Small intestine (tissue), 7 donors: ENCODE results near the gene PRELP. TPM values are rescaled to one million over a fixed set of nuclear protein-coding genes. Genes with fewer than 3 reads are reported as not detected.

Experiments used
- DNase-seq, 2 donors: peaks; one replicate each; pipeline versions ENCODE4 v3.0.0 to v3.0.0-alpha.2; 2013
- FAIRE-seq: peaks from 2 replicates; lab custom pipeline; 2012; peaks lifted over from hg19 to GRCh38; lab: Jason Lieb, UNC
- H3K27ac ChIP-seq, 3 donors: one replicate each; pipeline ENCODE4 v1.5.1; 2013; ENCODE audit warnings: low read length in 2 of 3, mild to moderate bottlenecking in 2 of 3, control low read depth in 1 of 3, inconsistent platforms in 1 of 3, low read depth in 1 of 3, moderate library complexity in 1 of 3
- H3K27me3 ChIP-seq, 3 donors: one replicate each; pipeline ENCODE4 v1.6.1; 2013; ENCODE audit warnings: low read length in 3 of 3, inconsistent platforms in 1 of 3; ENCODE audit not compliant: control insufficient read depth in 3 of 3, insufficient read depth in 3 of 3
- H3K36me3 ChIP-seq, 3 donors: one replicate each; pipeline ENCODE4 v1.6.1; 2013; ENCODE audit warnings: low read length in 3 of 3, inconsistent platforms in 1 of 3, low read depth in 1 of 3, mild to moderate bottlenecking in 1 of 3, moderate library complexity in 1 of 3; ENCODE audit not compliant: control insufficient read depth in 3 of 3, insufficient read depth in 2 of 3
- H3K4me1 ChIP-seq, 3 donors: one replicate each; pipeline ENCODE4 v1.6.1; 2013; ENCODE audit warnings: low read length in 2 of 3, inconsistent platforms in 1 of 3, low read depth in 1 of 3, mild to moderate bottlenecking in 1 of 3, moderate library complexity in 1 of 3; ENCODE audit not compliant: control insufficient read depth in 3 of 3, insufficient read depth in 2 of 3
- H3K4me3 ChIP-seq, 3 donors: one replicate each; pipeline ENCODE4 v1.5.1; 2013; ENCODE audit warnings: low read length in 3 of 3, control low read depth in 1 of 3, inconsistent platforms in 1 of 3, low read depth in 1 of 3, mild to moderate bottlenecking in 1 of 3, moderate library complexity in 1 of 3
- H3K9me3 ChIP-seq, 2 donors: one replicate each; pipeline ENCODE4 v1.6.1; 2013; ENCODE audit warnings: low read depth in 1 of 2, low read length in 1 of 2; ENCODE audit not compliant: control insufficient read depth in 2 of 2, insufficient read depth in 1 of 2
- WGBS, 3 donors: extraction: QIAGEN DNeasy Blood & Tissue Kit; methylation state at CpG; one replicate each; pipeline ENCODE4 v1.1.7; 2013; 5-methylcytosine and 5-hydroxymethylcytosine counted together
- polyA plus RNA-seq, 4 donors: library from polyadenylated mRNA; stranded (reverse) in 3 of 4; unstranded in 1 of 4; fragments of 200-250 nt in 3 of 4; fragments of 120-200 nt in 1 of 4; gene quantifications; one replicate each; pipeline versions ENCODE4 v1.2.1 to v1.2.3, GENCODE V29; 2013
- donor health status: healthy with polysubstance abuse.
- donor health status: control.
- donor health status: control.
- donor health status: Bipolar disorder and iron deficiency.
- donor health status: healthy.

Gene PRELP
- polyA plus RNA-seq, 4 donors = 0.22 to 27.0 (median 0.46) TPM

DNA sequence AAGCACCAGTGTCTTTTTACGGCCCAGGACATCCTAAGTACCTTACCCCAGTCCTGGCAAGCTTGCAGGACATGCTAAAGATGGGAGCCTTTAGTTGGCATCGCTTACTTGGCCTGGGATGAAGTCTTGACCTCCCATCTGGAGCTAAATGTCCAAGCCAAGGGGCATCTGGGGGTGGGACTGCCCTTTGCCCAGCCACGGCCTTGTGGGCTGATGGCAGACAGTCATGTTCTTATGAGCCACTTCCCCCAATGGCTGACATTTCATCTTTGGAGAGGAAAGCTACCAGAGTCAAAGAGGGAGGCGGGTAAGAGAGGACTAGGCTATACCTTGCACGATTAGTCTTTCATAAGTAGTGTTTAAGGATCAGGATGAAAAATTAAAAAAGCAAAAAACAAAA is 50.5 kb downstream of the PRELP start:
- WGBS, 3 donors = 80 to 84% (median 81%) methylated on average over 5 of the region's 5 CpGs
- H3K4me3 ChIP-seq = no peak overlapping the region
- H3K27me3 ChIP-seq = no peaks in the 10 kb centered on the region
- peaks cover 1 to 17% (median 5%) of the 10 kb centered on the region in 3 donors for H3K4me1 ChIP-seq
- DNase-seq = no peak
- no peak for FAIRE-seq
- no peak overlapping the region for H3K27ac ChIP-seq
- no peaks in the 10 kb centered on the region for H3K36me3 ChIP-seq
- no peaks in the 10 kb centered on the region for H3K9me3 ChIP-seq

DNA sequence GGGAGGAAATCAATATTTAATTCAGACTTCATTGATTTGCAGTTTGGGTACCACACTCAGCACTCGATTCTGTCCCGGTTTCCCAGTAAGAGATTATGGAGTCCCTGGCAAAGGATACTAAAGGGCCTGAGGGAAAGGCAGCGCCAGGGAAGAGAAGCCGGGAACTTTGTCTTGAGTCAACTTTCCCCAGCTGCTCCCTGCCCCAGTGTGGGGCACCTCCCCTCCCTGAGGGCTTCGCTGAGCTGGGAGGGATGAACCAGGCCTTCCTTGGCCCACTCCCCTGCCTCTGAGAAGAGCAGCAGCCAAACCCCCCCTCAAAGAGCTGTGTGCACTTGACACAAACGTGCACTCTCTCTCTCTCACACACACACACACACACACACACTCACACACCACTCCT is 51.0 kb downstream of the PRELP start:
- no peaks in the 10 kb centered on the region for H3K36me3 ChIP-seq

DNA sequence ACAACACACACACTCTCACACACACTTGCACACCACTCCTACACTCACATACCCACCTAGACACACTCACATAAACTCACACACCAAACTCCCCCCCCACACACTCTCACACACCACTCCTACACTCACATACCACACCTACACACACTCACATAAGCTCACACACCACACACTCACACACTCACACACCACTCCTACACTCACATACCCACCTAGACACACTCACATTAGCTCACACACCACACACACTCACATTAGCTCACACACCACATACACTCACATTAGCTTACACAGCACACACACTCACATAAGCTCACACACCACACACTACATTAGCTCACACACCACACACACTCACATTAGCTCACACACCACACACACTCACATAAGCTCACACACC is 51.4 kb downstream of the PRELP start:
- Histone ChIP-seq H3K4me1 (peaks cover 0 to 11% (median 5%) of the 10 kb centered on the region in 3 donors), H3K9me3 (no peaks in the 10 kb centered on the region), H3K27me3 (no peaks in the 10 kb centered on the region), H3K36me3 (no peaks in the 10 kb centered on the region), H3K4me3 (no peak overlapping the region), H3K27ac (no peak overlapping the region)
- DNase-seq (no peak), FAIRE-seq (no peak)

More for the DNA sequence above, 51.0 kb downstream of the PRELP start:
- Histone ChIP-seq H3K27ac (no peak overlapping the region), H3K27me3 (no peaks in the 10 kb centered on the region), H3K4me1 (peaks cover 0 to 13% (median 5%) of the 10 kb centered on the region in 3 donors), H3K4me3 (no peak overlapping the region), H3K9me3 (no peaks in the 10 kb centered on the region)
- FAIRE-seq (no peak), DNase-seq (peak in 1 of 2 donors; percentile 20)
- 26 to 58% (median 52%) methylated on average over 6 of the region's 6 CpGs for WGBS, 3 donors

DNA sequence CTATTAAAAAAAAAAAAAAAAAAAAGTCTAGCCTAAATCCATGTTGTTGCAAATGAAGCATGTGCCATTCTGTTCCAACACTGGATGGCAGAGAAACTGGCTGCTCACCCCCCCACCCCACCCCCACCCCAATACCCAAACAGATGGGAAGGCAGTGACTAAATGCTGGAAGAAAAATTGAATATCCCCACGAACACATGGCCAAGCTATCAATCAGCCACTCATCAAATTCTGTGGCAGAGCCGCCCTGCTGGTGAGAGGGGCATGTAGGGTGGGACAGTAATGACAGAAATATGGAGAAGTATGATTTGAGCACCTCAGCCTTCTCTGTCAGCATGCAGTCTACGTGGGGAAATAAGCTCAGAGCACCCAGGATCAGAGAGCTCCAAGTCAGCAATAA is 52.5 kb downstream of the PRELP start:
- DNase-seq = no peak
- no peak overlapping the region for H3K27ac ChIP-seq
- H3K4me1 ChIP-seq = peaks cover 0 to 11% (median 5%) of the 10 kb centered on the region in 3 donors
- FAIRE-seq = no peak
- WGBS, 3 donors = 83 to 98% (median 89%) methylated on average over 3 of the region's 3 CpGs
- no peaks in the 10 kb centered on the region for H3K9me3 ChIP-seq
- no peak overlapping the region for H3K4me3 ChIP-seq
- no peaks in the 10 kb centered on the region for H3K27me3 ChIP-seq
- no peaks in the 10 kb centered on the region for H3K36me3 ChIP-seq

DNA sequence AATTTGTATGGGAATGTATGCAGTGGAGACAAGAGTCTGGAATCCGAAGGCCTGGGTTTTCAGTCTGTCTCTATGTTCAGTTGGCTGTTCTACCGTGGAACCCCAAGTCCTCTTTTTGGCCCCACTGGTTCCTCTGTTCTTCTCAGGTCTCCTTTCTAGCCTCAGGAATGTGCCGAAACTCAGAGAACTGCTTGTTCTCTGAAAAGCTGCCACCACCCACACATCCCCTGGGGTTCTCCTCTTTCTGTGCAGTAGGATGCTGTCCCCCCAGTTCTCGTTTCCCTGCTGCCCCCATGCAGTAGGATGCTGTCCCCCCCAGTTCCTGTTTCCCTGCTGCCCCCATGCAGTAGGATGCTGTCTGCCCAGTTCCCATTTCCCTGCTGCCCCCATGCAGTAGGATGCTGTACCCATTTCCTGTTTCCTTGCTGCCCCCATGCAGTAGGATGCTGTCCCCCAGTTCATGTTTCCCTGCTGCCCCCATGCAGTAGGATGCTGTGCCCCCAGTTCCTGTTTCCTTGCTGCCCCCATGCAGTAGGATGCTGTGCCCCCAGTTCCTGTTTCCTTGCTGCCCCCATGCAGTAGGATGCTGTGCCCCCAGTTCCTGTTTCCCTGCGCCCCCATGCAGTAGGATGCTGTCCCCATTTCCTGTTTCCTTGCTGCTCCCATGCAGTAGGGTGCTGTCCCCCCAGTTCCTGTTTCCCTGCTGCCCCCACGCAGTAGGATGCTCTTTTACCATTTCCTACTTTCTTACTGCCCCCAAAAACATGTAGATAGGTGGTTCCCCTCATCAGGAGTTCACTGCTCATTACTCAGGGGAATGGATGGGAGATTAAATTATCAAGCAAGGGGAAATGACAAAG is 53.6 kb downstream of the PRELP start:
- DNase-seq (no peak), FAIRE-seq (no peak)
- Histone ChIP-seq H3K27ac (no peak overlapping the region), H3K4me3 (no peak overlapping the region), H3K9me3 (no peaks in the 10 kb centered on the region), H3K36me3 (no peaks in the 10 kb centered on the region), H3K27me3 (no peaks in the 10 kb centered on the region), H3K4me1 (peaks cover 0 to 13% (median 5%) of the 10 kb centered on the region in 3 donors)
- 72 to 90% (median 85%) methylated on average over 6 of the region's 6 CpGs for WGBS, 3 donors

DNA sequence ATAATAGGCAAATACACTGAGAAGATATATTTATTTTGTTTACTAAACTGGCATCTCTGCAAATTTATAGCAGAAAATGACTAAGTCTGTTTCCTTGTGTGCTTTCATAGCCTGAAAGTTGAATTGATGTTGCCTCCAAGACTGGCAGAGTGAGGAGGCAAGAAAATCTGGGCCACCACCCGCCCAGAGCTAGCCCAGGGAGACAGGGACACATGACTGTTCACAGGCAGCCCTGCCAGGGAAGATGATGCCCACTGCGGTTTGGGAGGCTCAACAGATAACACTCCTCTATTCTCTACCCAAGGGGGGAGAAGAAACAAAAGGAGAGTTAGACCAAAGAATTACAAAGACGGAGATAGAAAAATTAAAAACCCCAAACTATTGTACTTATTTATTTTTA is 55.5 kb downstream of the PRELP start:
- H3K4me1 ChIP-seq = peaks cover 0 to 12% (median 6%) of the 10 kb centered on the region in 3 donors
- WGBS, 3 donors = 76 to 88% (median 87%) methylated on average over 3 of the region's 3 CpGs
- no peak for DNase-seq

DNA sequence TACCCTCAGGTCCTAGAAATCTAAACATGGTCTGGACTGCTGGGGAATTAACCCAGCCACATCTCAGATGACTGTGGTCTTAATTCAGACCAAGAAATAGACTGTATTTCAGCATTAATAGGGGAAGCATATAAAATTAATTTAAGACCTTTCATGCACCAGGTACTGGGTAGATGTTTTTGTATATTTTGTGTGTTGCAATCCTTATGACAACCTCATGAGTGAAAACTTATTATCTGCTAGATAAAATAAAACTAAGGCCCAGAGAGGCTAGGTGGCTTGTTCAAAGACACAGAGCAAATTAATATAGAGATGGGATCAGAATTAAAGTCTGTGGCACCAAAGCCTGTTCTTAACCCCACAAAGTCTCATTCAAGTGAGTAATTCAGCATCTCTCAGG is 58.4 kb downstream of the PRELP start:
- Histone ChIP-seq H3K36me3 (no peaks in the 10 kb centered on the region), H3K4me3 (no peak overlapping the region), H3K4me1 (peaks cover 2 to 19% (median 6%) of the 10 kb centered on the region in 3 donors), H3K27ac (no peak overlapping the region), H3K27me3 (no peaks in the 10 kb centered on the region), H3K9me3 (no peaks in the 10 kb centered on the region)
- DNase-seq (no peak), FAIRE-seq (no peak)

More for the DNA sequence above, 55.5 kb downstream of the PRELP start:
- Histone ChIP-seq H3K27ac (no peak overlapping the region), H3K27me3 (no peaks in the 10 kb centered on the region), H3K36me3 (no peaks in the 10 kb centered on the region), H3K4me3 (no peak overlapping the region), H3K9me3 (no peaks in the 10 kb centered on the region)
- FAIRE-seq = no peak

DNA sequence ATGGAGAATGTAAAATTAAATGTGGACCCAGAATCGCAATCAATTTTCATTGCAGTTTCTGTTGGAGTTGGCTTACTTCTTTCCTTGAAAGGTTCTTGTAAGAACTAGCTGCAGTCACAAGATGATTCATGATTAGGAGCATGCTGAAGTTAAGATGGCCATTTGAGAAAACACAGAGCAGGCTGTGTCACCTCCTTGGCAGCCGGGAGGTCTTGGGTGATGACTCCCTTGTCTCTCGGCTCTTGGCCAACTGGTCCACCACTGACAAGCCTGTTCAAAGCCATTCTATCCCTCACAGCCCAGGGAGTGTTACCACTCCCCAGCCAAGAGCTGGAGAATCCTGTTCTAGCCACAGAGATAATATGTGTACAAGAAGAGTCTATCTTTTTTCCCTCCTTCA is 58.9 kb downstream of the PRELP start:
- H3K27ac ChIP-seq = no peak overlapping the region
- H3K9me3 ChIP-seq = no peaks in the 10 kb centered on the region
- no peak for FAIRE-seq
- peaks cover 2 to 19% (median 6%) of the 10 kb centered on the region in 3 donors for H3K4me1 ChIP-seq
- no peaks in the 10 kb centered on the region for H3K36me3 ChIP-seq
- H3K27me3 ChIP-seq = no peaks in the 10 kb centered on the region
- WGBS, 3 donors = 70 to 92% (median 72%) methylated on average over 3 of the region's 3 CpGs
- no peak for DNase-seq
- no peak overlapping the region for H3K4me3 ChIP-seq
